Measurements from ENCODE around the gene L2HGDH.
A peak's percentile ranks its signal among the peaks of the same experiment; 100 is the strongest.

GRCh38 chr14:50342221-50343078 lies 30.4 kb upstream of the L2HGDH start:
- TF ChIP-seq ZFX (CRISPR knock-in tag; IDR thresholded peaks at IDR 0.05) (no peak), KLF13 (tag; IDR thresholded peaks at IDR 0.05; ENCODE audit: borderline replicate concordance, low read depth) (no peak), CTCF (IDR thresholded peaks at IDR 0.05 in 2 of 3, conservative IDR thresholded peaks at IDR 0.05 in 1 of 3; ENCODE audit: insufficient read depth in 2 of 3, low read depth in 1 of 3, low read length in 3 of 3) (peak; percentile 72 to 84 (median 74)), ZNF696 (CRISPR knock-in tag; conservative IDR thresholded peaks at IDR 0.05) (no peak)
